NCI-H510A (cell line): ENCODE measurements around the gene ETHE1.
A peak's percentile ranks its signal among the peaks of the same experiment; 100 is the strongest.
"Not testable (repeated sequence)": the region's sequence is repeated elsewhere in the genome, so short reads cannot be mapped to it uniquely, and the experiment has no call there.

ENCODE experiments used
- DNase-seq: peaks from one replicate; lab custom pipeline; 2025; lab: John Stamatoyannopoulos, UW

ETHE1 gene

GRCh38 chr19:43552198-43552450 lies 25.1 kb upstream of the ETHE1 start:
- DNase-seq = no peak

GRCh38 chr19:43551399-43552197 lies 24.6 kb upstream of the ETHE1 start:
- DNase-seq = no peak

DNA sequence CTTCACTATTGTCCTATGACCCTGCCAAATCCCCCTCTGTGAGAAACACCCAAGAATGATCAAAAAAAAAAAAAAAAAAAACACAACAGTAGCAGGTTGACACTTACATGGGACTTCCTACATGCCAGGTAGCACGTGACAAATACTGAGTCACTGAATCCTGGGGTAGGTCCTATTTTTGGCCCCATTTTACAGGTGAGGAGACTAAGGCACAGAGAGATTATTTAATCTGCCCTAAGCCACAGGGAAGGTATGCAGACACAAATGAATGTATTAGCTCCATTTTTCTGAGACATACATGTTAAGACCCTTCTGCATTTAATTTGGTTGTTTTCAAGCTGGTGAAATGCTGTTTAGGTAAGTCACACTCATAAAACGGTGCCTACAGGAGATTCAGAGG lies 21.7 kb upstream of the ETHE1 start:
- no peak for DNase-seq

- DNase-seq = not testable (repeated sequence)
Observed at GRCh38 chr19:43547926-43548325, 20.9 kb upstream of the ETHE1 start.

DNA sequence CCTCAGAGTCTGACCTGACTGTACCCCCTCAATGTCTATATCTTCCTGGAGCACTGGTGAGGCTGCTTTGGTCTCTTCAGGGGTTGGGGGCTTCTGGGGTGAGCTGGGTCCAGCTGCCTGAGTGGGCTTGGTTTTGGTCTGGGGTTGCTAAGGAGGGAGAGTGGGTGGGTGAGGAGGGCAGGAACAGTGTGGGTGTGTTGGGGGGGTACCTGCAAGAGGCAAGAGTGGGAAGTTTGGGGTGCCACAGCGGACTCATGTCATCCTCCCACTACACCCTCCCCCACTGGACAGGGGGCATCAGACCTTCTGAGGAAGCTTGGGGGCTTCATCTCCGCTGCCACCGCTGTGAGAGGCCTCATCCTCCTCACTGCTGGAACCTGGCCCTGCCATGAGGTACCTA lies 19.6 kb upstream of the ETHE1 start:
- no peak for DNase-seq

- DNase-seq = no peak
Observed at GRCh38 chr19:43545981-43546380, 19.0 kb upstream of the ETHE1 start.

DNA sequence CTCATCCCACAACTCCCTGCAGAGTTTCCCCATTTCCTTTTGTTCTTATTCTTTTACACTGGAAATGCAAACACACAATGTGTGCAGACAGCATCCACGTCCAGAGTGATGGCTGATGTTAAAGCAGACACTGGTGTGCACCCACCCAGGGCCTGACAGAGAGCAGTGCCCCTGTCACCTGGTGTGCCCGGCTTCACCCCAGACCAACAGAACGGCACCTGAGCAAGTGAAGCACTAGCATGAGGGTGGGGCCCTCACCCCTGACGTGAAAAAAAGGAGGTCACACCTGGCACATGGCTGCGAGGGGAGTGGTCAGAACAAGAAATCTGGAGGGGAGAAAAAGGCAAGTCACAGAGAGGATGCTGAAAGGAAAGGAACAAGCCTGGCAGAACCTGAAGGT lies 18.3 kb upstream of the ETHE1 start:
- no peak for DNase-seq

DNA sequence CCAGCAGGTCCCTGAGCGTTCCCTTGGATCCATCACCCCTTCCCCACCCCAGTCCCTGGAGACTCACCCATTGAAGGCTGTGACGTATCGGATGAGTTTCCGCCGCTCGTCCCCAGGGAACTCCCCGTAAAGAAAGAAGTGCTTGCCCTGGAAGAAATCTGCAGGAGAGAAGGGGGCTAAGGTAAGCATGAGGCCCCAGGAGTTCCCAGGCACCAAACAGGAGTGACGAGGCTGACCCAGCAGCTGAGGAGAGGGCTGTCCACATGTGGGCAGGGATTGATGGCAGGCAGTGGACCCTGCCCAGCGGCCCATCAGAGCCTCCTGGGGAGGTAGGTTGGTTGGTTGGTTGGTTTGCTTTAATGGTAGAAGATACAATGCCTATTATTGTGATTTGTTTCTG lies 17.1 kb upstream of the ETHE1 start:
- no peak for DNase-seq

- DNase-seq = no peak
Observed at GRCh38 chr19:43541920-43542650, 15.1 kb upstream of the ETHE1 start.

DNA sequence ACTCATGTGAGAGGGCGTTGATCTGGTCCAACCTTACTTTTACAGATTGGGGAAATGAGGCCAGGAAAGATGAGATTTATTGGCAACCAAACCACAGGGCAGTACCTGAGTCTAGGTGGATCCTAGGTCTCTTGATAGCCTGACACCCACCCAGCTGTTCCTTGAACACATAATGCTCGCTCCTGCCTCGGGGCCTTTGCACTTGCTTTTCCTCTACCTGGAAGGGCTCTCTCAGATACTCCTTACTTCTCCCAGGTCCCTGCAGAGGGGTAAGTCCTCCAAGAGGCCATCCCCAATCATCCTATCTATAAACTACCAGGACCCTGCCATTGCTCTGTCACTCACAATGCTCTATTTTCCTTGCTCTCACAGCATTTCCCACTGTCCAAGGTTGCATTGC lies 13.4 kb upstream of the ETHE1 start:
- DNase-seq = no peak

DNA sequence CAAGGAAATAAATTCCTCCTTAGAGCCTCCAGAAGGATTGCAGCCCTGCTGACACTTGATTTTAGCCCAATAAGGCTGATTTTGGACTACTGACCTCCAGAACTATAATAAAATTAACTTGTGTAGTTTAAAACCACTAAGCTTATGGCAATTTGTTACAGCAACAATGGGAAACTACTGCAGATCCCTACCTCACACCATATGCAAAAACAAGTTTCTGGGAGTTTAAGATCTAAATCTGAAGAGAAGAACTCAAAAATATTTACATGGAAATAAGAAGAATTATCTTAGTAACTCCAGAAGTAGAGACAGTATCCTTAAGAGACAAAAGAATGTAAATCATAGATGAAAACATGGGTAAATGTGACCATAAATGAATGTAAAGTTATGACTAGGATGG lies 11.9 kb upstream of the ETHE1 start:
- DNase-seq = no peak

DNA sequence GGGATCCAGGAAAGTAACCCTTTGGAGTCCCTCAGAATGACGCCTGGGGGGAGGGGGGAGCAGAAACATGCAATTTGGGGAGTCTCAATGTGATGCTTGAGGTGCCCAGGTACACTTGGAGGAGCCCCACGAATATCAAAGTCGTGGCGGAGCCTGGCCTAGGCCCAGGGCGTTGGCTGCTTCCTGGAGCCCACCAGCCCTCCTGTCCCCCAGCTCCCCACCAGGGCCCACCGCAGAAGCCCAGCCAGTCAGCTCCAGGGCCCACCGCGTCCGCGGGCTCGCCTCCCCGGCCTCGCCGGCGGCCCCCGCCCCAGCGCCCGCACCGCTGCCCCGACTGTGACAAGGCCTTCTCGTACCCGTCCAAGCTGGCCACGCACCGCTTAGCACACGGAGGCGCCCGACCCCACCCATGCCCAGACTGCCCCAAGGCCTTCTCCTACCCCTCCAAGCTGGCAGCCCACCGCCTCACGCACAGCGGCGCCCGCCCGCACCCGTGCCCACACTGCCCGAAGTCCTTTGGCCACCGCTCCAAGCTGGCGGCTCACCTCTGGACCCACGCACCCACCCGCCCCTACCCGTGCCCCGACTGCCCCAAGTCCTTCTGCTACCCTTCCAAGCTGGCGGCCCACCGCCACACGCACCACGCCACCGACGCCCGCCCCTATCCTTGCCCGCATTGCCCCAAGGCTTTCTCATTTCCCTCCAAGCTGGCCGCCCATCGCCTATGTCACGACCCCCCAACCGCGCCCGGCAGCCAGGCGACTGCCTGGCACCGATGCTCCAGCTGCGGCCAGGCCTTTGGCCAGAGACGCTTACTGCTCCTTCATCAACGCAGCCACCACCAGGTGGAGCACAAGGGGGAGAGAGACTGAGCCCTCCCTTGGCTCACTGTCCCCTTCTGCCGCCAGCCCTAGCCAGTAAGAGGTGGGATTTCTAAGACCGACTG lies 8.1 kb upstream of the ETHE1 start:
- DNase-seq = no peak

- no peak for DNase-seq
Observed at GRCh38 chr19:43534305-43534815, 7.4 kb upstream of the ETHE1 start.

- peak; percentile 88 for DNase-seq
Observed at GRCh38 chr19:43533546-43534304, 6.7 kb upstream of the ETHE1 start.

DNA sequence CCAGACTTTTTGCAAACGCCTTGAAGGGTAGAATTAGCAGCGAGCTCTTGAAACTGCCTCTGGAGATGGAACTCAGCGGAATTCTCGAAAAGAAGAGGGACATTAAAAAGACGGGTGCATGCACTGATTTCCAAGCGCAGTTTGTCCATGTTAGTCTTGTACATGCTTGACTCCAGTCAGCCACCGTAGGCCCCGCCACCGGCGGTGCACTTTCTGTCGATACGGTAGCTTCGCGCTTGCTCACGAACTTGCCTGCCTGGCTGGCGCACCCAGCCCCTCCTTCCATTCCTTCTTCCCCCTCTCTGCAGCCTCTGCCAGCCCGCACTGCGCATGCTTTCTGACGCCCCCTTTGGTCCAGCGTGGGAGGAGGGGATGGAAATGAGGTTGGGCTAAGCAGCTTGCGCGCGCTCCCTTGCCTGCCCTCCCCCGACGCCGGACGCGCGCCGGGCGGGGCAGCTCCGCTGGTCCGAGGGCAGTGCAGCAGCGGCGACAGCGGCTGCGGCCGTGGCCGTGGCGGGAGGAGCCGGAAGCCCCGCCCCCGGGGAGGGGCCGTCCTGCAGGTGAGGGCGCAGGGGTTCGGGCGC lies 6.1 kb upstream of the ETHE1 start, which contains the start of gene ZNF575:
TSS of gene ZNF575 (plus strand) at position 227 of the 584 bp plus-strand sequence. CDS start 1,235 bp downstream, outside the sequence.
- DNase-seq = peak; percentile 88

GRCh38 chr19:43532571-43532961 lies 5.6 kb upstream of the ETHE1 start:
- DNase-seq = peak; percentile 50

DNA sequence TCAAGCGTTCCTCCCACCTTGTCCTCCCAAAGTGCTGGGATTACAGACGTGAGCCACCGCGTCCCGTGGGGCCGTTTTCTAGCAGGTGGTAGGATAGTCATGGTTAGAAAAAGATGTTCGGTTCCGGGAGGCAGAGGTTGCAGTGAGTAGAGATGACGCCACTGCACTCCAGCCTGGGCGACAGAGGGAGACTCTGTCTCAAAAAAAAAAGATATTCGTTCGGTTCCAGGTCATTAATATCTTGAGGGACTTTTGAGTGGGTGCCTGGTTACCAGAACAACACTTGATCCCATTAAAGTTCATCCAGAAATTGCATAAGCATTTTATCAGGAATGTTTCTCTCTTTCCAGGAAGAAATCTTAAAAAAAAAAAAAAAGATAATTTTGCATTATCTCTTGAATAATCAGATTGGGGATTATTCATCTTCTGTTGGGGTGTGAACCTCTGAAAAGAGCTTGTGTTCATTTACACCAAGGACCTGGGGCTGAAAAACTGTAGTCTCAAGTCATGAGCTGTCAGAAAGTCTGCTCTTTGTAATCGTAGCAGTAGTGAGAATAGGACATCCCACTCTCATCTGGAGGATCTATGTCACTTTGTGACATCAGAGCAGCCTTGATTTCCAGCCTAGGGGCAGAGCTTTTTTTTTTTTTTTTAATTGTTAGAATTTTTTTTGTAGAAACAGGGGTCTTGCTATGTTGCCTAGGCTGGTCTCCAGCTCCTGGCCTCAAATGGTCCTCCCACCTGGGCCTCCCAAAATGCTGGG lies 1.0 kb upstream of the ETHE1 start:
- no peak for DNase-seq

DNA sequence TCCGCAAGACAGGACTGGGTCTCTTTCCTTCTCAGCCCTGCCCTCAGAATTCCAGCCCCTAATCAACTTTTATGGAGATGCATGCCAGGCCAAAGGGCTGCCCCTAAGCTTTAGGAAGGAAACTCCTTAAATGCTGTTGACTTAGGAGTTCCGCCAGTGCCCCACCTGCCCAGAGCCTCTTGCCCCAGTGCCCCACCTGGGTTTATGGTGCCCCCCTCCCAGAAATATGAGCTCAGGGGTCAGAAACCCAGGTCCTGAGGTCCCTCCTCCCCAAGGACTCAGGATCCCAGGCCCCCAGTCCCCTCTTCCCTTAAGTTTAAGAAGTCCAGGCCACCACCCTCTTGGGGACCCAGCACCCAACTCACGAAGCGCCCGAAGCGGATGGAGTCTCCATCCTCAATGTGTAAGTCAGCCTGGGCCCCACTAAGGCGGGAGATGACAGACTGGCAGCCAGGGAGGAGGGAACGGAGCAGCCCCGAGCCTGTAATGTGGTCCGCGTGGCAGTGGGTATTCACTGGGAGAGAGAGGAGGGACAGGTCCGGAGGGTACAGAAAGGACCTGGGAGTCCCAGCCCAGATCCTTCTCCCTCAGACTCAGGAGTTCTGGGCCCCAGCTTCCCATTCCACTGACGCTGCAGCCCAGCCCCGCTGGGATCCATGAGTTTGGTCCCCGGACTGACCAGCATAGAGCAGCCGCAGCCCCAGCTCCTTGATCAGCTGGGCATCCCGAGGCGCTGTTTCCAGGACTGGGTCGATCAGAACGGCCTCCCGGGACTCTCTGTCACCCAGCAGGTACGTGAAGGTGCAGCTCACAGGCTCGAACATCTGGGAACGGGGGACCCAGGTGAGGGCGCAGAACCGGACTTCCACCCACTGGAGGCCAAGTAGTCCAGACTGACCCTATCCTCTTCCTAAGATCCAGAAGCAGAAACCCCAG lies 897 bp downstream of the ETHE1 start:
- DNase-seq = no peak
